H1 (cell line): ENCODE results near the gene VSTM2L. TPM values are rescaled to one million over a fixed set of nuclear protein-coding genes. Genes with fewer than 3 reads are reported as not detected.

Source experiments
- CTBP2 ChIP-seq: IDR thresholded peaks from 2 replicates; pipeline ENCODE4 v1.7.0; 2011; ENCODE audit warnings: borderline replicate concordance, mild to moderate bottlenecking, moderate library complexity, mixed read lengths, low read length; ENCODE audit not compliant: insufficient read depth, insufficient read length
- E2F6 ChIP-seq: IDR thresholded peaks from 2 replicates; pipeline ENCODE4 v1.6.1; 2012; ENCODE audit warnings: inconsistent platforms
- GABPA ChIP-seq: IDR thresholded peaks from 2 replicates; pipeline ENCODE4 v1.6.1; 2011; ENCODE audit warnings: mild to moderate bottlenecking, low read length, moderate library complexity, borderline replicate concordance; ENCODE audit not compliant: insufficient read depth
- NANOG ChIP-seq: IDR thresholded peaks from 2 replicates; pipeline ENCODE4 v1.6.1; 2011; ENCODE audit warnings: low read length, low read depth, mild to moderate bottlenecking, inconsistent platforms; ENCODE audit not compliant: insufficient read depth, poor library complexity, severe bottlenecking
- TAF1 ChIP-seq: IDR thresholded peaks from 2 replicates; pipeline ENCODE4 v1.6.1; 2011; ENCODE audit warnings: mild to moderate bottlenecking, low read depth, low read length
- TCF12 ChIP-seq: IDR thresholded peaks from 2 replicates; pipeline ENCODE4 v1.6.1; 2011; ENCODE audit warnings: low read depth, mild to moderate bottlenecking, low read length
- polyA plus RNA-seq, 7 experiments: library from polyadenylated mRNA; depleted of rRNA in 3 of 7; stranded (reverse) in 5 of 7; unstranded in 2 of 7; fragments of >200 nt in 5 of 7; fragments of 200-250 nt in 2 of 7; gene quantifications; 1 replicate in 5 of 7; 2 replicates in 1 of 7; 4 replicates in 1 of 7; pipeline versions ENCODE4 v1.2.1 to v1.2.3, GENCODE V29; 2011 to 2013; ENCODE audit warnings: missing spikeins in 2 of 7, mixed read lengths in 2 of 7
- total RNA-seq: library from RNA; stranded (reverse); fragmentation: NEBNext Ultra II Directional; extraction: Animal tissue kit (Norgen Biotek cat#: 25700); gene quantifications from 2 replicates; pipeline ENCODE4 v1.2.1, GENCODE V29; 2021

VSTM2L gene
- total and polyA plus RNA-seq, 2 of the 8 experiments (the other 6 are each of a cell fraction or from before 2014, with no cell fraction given): 1.3 to 3.2 TPM

GRCh38 chr20:37879843-37880242, 23.1 kb upstream of the VSTM2L start (continued):
- no peak for TF ChIP-seq NANOG
- no peak for TF ChIP-seq TCF12
- TF ChIP-seq CTBP2: no peak
- TF ChIP-seq GABPA: no peak
- no peak for TF ChIP-seq E2F6
- no peak for TF ChIP-seq TAF1
- TF ChIP-seq, all 59 proteins: peak for 0
